CD4-positive, CD25-positive, alpha-beta regulatory T cell (primary cell): Measurements from ENCODE around the gene TEAD4. TPM values are rescaled to one million over a fixed set of nuclear protein-coding genes. Genes with fewer than 3 reads are reported as not detected.

Experiments used
- ATAC-seq, 2 donors: fragments of 150-1000 bp; cut with Tn5 transposase; one replicate each; pipeline ENCODE4 v1.10.0; 2021; ENCODE audit warnings: low read depth in 2 of 2, moderate number of reproducible peaks in 2 of 2, moderate library complexity in 1 of 2
- DNase-seq, 3 donors: peaks; one replicate each; pipeline versions ENCODE4 v3.0.0 to v3.0.0-alpha.2; 2012 to 2022; ENCODE audit warnings: mixed read lengths in 1 of 3
- H3K27ac ChIP-seq: one replicate; pipeline ENCODE4 v1.7.0; 2013; ENCODE audit warnings: mild to moderate bottlenecking, low read length; ENCODE audit not compliant: insufficient read depth, poor library complexity, severe bottlenecking
- H3K27me3 ChIP-seq: one replicate; pipeline ENCODE4 v1.7.0; 2013; ENCODE audit warnings: low read length; ENCODE audit not compliant: control insufficient read depth, insufficient read depth
- H3K36me3 ChIP-seq: one replicate; pipeline ENCODE4 v1.7.0; 2013; ENCODE audit warnings: mild to moderate bottlenecking, low read length, moderate library complexity; ENCODE audit not compliant: control insufficient read depth, insufficient read depth
- H3K4me1 ChIP-seq: 2 replicates; pipeline ENCODE4 v1.7.0; 2013; ENCODE audit warnings: mild to moderate bottlenecking, low read length; ENCODE audit not compliant: insufficient read depth, control insufficient read depth, poor library complexity, severe bottlenecking
- H3K4me3 ChIP-seq: one replicate; pipeline ENCODE4 v1.7.0; 2013; ENCODE audit warnings: low read depth, mild to moderate bottlenecking, low read length, moderate library complexity
- H3K9me3 ChIP-seq, 2 experiments: 1 replicate in 1 of 2; 2 replicates in 1 of 2; pipeline ENCODE4 v1.7.0; 2013; ENCODE audit warnings: low read length in 2 of 2, mild to moderate bottlenecking in 1 of 2, moderate library complexity in 1 of 2; ENCODE audit not compliant: control insufficient read depth in 2 of 2
- H3K27ac Mint-ChIP-seq, 3 donors: one replicate each; pipeline ENCODE4 v1.8.0; 2020 to 2022; ENCODE audit warnings: mild to moderate bottlenecking in 3 of 3, mixed read lengths in 3 of 3, moderate library complexity in 2 of 3
- H3K27me3 Mint-ChIP-seq: one replicate; pipeline ENCODE4 v1.8.0; 2022; ENCODE audit warnings: mild to moderate bottlenecking, mixed read lengths
- H3K36me3 Mint-ChIP-seq: one replicate; pipeline ENCODE4 v1.8.0; 2020; ENCODE audit warnings: mixed read lengths
- H3K4me1 Mint-ChIP-seq, 4 donors: one replicate each; pipeline ENCODE4 v1.8.0; 2020 to 2022; ENCODE audit warnings: mixed read lengths in 4 of 4, mild to moderate bottlenecking in 1 of 4
- H3K4me3 Mint-ChIP-seq, 4 donors: one replicate each; pipeline ENCODE4 v1.8.0; 2020 to 2022; ENCODE audit warnings: mild to moderate bottlenecking in 4 of 4, mixed read lengths in 4 of 4, moderate library complexity in 3 of 4
- H3K9me3 Mint-ChIP-seq, 7 donors: one replicate each; pipeline ENCODE4 v1.8.0; 2020 to 2022; ENCODE audit warnings: mixed read lengths in 7 of 7, mild to moderate bottlenecking in 3 of 7, moderate library complexity in 2 of 7
- polyA plus RNA-seq, 4 donors: library from polyadenylated mRNA; unstranded; fragments of 300-500 nt; fragmentation: Illumina TruSeq; gene quantifications; one replicate each; pipeline ENCODE4 v1.2.3, GENCODE V29; 2021
- total RNA-seq: library from RNA; stranded (reverse); gene quantifications from one replicate; pipeline ENCODE4 v1.2.3, GENCODE V29; 2022

TEAD4 gene
- total and polyA plus RNA-seq, 5 donors from 2014 or later = not detected

DNA sequence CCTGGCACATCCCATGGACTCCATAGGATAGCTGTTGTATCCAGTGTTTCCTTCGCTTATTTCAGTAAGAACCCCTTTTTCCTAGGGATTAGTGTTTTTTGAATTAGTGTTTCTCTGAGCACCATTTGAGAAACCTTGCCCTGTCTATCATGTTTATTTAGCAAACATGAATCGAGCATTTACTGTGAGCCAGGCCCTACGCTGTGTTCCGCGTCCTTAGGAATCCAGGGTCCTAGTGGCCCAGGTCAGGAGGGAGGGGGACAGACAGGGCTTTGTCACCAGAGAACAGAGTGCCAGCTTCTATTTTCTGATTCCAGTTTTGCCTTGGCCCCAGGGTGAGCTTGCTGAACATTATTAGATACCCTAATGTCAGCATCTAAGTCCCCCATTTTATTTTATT is 2.5 kb downstream of the TEAD4 start:
- H3K27ac Mint-ChIP-seq = no peak overlapping the region
- ATAC-seq (no peak), DNase-seq (no peak)
- Histone ChIP-seq H3K9me3 (no peaks in the 10 kb centered on the region), H3K27ac (no peak overlapping the region), H3K4me1 (peaks cover 13% of the 10 kb centered on the region), H3K27me3 (peaks cover 26% of the 10 kb centered on the region), H3K4me3 (no peak overlapping the region), H3K36me3 (no peaks in the 10 kb centered on the region)
- peaks cover 43% of the 10 kb centered on the region for H3K27me3 Mint-ChIP-seq
- no peak overlapping the region for H3K4me3 Mint-ChIP-seq
- peaks cover 0 to 1% (median 0%) of the 10 kb centered on the region in 7 donors for H3K9me3 Mint-ChIP-seq
- peaks cover 0 to 16% (median 8%) of the 10 kb centered on the region in 4 donors for H3K4me1 Mint-ChIP-seq
- H3K36me3 Mint-ChIP-seq = no peaks in the 10 kb centered on the region

- Mint-ChIP-seq H3K4me1 (peaks cover 0 to 16% (median 8%) of the 10 kb centered on the region in 4 donors), H3K27ac (peak overlapping the region in 1 of 3 donors; percentile 14), H3K4me3 (no peak overlapping the region), H3K9me3 (peaks cover 0 to 1% (median 0%) of the 10 kb centered on the region in 7 donors), H3K36me3 (no peaks in the 10 kb centered on the region), H3K27me3 (peaks cover 28% of the 10 kb centered on the region)
- no peak for DNase-seq
- Histone ChIP-seq H3K4me1 (peaks cover 13% of the 10 kb centered on the region), H3K27me3 (peaks cover 19% of the 10 kb centered on the region), H3K4me3 (no peak overlapping the region), H3K27ac (no peak overlapping the region), H3K36me3 (no peaks in the 10 kb centered on the region), H3K9me3 (no peaks in the 10 kb centered on the region)
- ATAC-seq = no peak
Observed at GRCh38 chr12:2963154-2963759, 4.1 kb downstream of the TEAD4 start.

DNA sequence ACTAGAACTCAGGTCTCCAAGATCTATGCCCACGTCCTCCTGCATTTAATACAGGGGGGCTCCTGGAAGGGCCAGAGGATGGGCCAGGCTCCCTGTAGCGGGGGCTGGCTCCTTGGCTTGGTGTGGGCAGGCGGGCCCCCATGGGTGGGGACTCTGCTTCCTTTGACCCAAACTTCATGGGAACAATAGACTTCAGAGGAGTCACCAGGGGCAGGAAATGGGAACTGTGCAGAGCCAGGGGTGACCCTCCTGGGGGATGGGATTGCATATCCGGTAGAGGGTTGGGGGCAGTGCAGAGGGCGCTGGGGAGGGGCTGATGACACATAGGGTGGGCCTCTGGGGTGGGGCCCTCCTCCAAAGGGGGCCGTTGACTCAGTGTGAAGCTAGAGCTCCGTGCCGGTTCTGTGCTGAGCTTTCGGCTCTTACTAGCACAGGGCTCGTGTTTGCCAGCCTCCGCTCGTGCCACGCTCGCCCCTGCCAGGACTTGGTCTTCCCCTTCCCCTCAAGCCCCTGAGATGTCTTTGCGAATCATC is 4.6 kb downstream of the TEAD4 start:
- peaks cover 0 to 1% (median 0%) of the 10 kb centered on the region in 7 donors for H3K9me3 Mint-ChIP-seq
- H3K27me3 Mint-ChIP-seq = peaks cover 24% of the 10 kb centered on the region
- no peaks in the 10 kb centered on the region for H3K36me3 Mint-ChIP-seq
- no peak overlapping the region for H3K4me3 Mint-ChIP-seq
- no peak overlapping the region for H3K27ac Mint-ChIP-seq
- peaks cover 0 to 13% (median 7%) of the 10 kb centered on the region in 4 donors for H3K4me1 Mint-ChIP-seq
- ATAC-seq (no peak), DNase-seq (no peak)
- H3K4me3 ChIP-seq = no peak overlapping the region
- H3K27ac ChIP-seq = no peak overlapping the region
- H3K4me1 ChIP-seq = peaks cover 13% of the 10 kb centered on the region
- peaks cover 16% of the 10 kb centered on the region for H3K27me3 ChIP-seq
- H3K9me3 ChIP-seq = no peaks in the 10 kb centered on the region
- no peaks in the 10 kb centered on the region for H3K36me3 ChIP-seq

- DNase-seq = no peak
- no peaks in the 10 kb centered on the region for H3K9me3 ChIP-seq
- H3K4me1 Mint-ChIP-seq = no peaks in the 10 kb centered on the region
- ATAC-seq = no peak
- H3K9me3 Mint-ChIP-seq = peaks cover 0 to 1% (median 0%) of the 10 kb centered on the region in 7 donors
- H3K4me3 ChIP-seq = no peak overlapping the region
- H3K4me3 Mint-ChIP-seq = no peak overlapping the region
- no peaks in the 10 kb centered on the region for H3K4me1 ChIP-seq
- H3K27me3 Mint-ChIP-seq = peaks cover 5% of the 10 kb centered on the region
- H3K36me3 Mint-ChIP-seq = no peaks in the 10 kb centered on the region
- no peaks in the 10 kb centered on the region for H3K27me3 ChIP-seq
- no peak overlapping the region for H3K27ac ChIP-seq
- H3K27ac Mint-ChIP-seq = no peak overlapping the region
- no peaks in the 10 kb centered on the region for H3K36me3 ChIP-seq
Observed at GRCh38 chr12:2967651-2968050, 8.5 kb downstream of the TEAD4 start.

- Mint-ChIP-seq H3K36me3 (no peaks in the 10 kb centered on the region), H3K9me3 (no peaks in the 10 kb centered on the region), H3K27me3 (peaks cover 4% of the 10 kb centered on the region), H3K4me3 (no peak overlapping the region), H3K4me1 (no peaks in the 10 kb centered on the region), H3K27ac (no peak overlapping the region)
- H3K4me3 ChIP-seq = no peak overlapping the region
- no peaks in the 10 kb centered on the region for H3K4me1 ChIP-seq
- DNase-seq (no peak), ATAC-seq (no peak)
- no peak overlapping the region for H3K27ac ChIP-seq
- H3K27me3 ChIP-seq = no peaks in the 10 kb centered on the region
- H3K9me3 ChIP-seq = no peaks in the 10 kb centered on the region
- H3K36me3 ChIP-seq = no peaks in the 10 kb centered on the region
Observed at GRCh38 chr12:2970744-2971143, 11.5 kb downstream of the TEAD4 start.

- no peaks in the 10 kb centered on the region for H3K36me3 Mint-ChIP-seq
- Histone ChIP-seq H3K4me3 (no peak overlapping the region), H3K36me3 (no peaks in the 10 kb centered on the region), H3K27ac (no peak overlapping the region), H3K27me3 (no peaks in the 10 kb centered on the region), H3K4me1 (no peaks in the 10 kb centered on the region), H3K9me3 (no peaks in the 10 kb centered on the region)
- no peak for ATAC-seq
- no peak for DNase-seq
- H3K4me3 Mint-ChIP-seq = no peak overlapping the region
- H3K9me3 Mint-ChIP-seq = no peaks in the 10 kb centered on the region
- no peak overlapping the region for H3K27ac Mint-ChIP-seq
- H3K4me1 Mint-ChIP-seq = no peaks in the 10 kb centered on the region
- peaks cover 4% of the 10 kb centered on the region for H3K27me3 Mint-ChIP-seq
Observed at GRCh38 chr12:2973566-2973965, 14.4 kb downstream of the TEAD4 start.

- Histone ChIP-seq H3K9me3 (no peaks in the 10 kb centered on the region), H3K27ac (no peak overlapping the region), H3K36me3 (no peaks in the 10 kb centered on the region), H3K27me3 (no peaks in the 10 kb centered on the region), H3K4me1 (no peaks in the 10 kb centered on the region), H3K4me3 (no peak overlapping the region)
- no peak for ATAC-seq
- Mint-ChIP-seq H3K9me3 (no peaks in the 10 kb centered on the region), H3K4me3 (no peak overlapping the region), H3K36me3 (no peaks in the 10 kb centered on the region), H3K4me1 (no peaks in the 10 kb centered on the region), H3K27me3 (peaks cover 4% of the 10 kb centered on the region), H3K27ac (no peak overlapping the region)
- no peak for DNase-seq
Observed at GRCh38 chr12:2974560-2974971, 15.4 kb downstream of the TEAD4 start.

DNA sequence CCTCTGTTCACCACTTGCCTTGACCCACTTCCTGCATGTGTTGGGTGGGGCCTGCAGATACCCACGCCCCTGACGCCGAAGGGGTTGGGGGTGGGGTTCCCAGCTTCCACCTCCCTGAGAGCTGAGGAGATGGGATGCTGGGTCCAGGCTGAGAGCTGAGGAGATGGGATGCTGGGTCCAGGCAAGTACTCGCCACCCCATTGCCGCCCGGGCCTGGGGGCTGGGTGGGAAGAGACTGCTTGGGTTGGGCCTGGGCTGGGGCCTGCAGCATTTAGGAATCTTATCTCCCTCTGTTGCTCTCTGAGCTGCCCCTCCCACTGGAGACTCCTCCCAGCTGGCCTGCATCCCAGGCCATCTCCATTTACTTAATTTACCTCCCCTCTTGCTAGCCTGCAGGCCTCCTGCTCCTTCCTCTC is 17.4 kb downstream of the TEAD4 start:
- Mint-ChIP-seq H3K27ac (no peak overlapping the region), H3K9me3 (no peaks in the 10 kb centered on the region), H3K4me1 (no peaks in the 10 kb centered on the region), H3K4me3 (no peak overlapping the region), H3K36me3 (no peaks in the 10 kb centered on the region), H3K27me3 (peaks cover 7% of the 10 kb centered on the region)
- Histone ChIP-seq H3K4me1 (no peaks in the 10 kb centered on the region), H3K4me3 (no peak overlapping the region), H3K9me3 (no peaks in the 10 kb centered on the region), H3K27me3 (no peaks in the 10 kb centered on the region), H3K36me3 (no peaks in the 10 kb centered on the region), H3K27ac (no peak overlapping the region)
- no peak for ATAC-seq
- no peak for DNase-seq
